Eye (tissue), 1 donor: ENCODE results near the gene PHC1.
"Not testable (repeated sequence)": the region's sequence is repeated elsewhere in the genome, so short reads cannot be mapped to it uniquely, and the experiment has no call there.

Experiments used
- DNase-seq: peaks from one replicate; pipeline ENCODE4 v3.0.0-alpha.2; 2015

The PHC1 gene

GRCh38 chr12:8911606-8912268 lies 2.6 kb upstream of the PHC1 start:
- DNase-seq = no peak

- peak; percentile 70 for DNase-seq
These were observed 1.4 kb upstream of the PHC1 start for GRCh38 chr12:8912914-8913313.

DNA sequence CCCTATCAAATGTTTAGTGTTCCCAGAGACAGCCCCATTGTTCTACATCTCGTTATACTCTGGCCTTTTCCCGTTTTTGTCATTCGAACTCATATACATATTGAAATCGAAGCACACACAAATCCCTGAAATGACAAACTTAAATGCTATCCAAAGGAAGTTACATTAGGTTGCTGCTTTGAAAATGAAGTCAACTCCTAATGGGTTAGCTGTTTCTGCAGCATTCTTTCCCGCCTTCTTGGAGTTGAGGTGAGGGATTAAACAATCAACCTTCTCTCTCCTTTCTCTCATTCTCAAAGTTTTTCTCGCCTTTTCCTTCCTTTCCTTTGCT lies 642 bp upstream of the PHC1 start:
- DNase-seq = no peak

- DNase-seq = peak; percentile 77
These were observed 612 bp downstream of the PHC1 start for GRCh38 chr12:8914716-8915526.

DNA sequence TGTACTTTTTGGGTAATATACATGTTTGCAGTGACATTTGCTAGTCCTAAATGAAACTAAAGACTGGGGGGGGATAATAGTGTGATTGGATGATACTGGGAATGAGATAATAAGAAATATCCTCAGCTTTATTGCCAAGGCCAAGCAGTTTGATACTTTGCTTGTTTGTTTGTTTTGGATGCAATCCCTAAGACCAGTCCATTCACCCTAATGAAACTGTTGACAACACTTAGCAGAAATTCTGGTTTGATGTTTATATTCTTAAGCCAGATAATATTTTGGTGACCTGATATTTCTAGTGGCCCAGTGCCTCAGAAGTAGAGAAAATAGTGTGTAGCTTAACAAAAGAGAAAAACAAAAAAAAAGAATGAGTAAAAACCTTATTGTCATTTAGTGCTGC lies 1.8 kb downstream of the PHC1 start:
- no peak for DNase-seq

DNA sequence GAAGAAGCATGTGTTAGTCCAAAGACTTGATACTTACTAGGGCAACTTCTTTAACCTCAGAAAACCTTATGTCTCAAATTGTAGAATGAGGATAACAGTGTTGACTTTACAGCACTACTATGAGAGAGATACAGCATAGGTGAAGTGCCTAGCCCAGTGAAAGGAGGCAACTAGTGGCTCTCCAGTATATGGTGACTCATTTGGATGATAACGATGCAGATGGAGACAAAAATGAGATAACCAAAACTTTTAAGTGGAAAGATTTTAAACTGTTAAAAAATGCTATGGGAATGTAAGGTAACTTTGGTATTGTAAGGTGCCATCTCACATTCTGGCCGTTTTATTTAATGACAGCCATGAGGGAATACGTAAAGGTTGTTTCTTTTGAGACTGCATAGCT lies 2.7 kb downstream of the PHC1 start:
- DNase-seq = no peak

GRCh38 chr12:8917751-8918150 lies 3.4 kb downstream of the PHC1 start:
- DNase-seq = no peak

DNA sequence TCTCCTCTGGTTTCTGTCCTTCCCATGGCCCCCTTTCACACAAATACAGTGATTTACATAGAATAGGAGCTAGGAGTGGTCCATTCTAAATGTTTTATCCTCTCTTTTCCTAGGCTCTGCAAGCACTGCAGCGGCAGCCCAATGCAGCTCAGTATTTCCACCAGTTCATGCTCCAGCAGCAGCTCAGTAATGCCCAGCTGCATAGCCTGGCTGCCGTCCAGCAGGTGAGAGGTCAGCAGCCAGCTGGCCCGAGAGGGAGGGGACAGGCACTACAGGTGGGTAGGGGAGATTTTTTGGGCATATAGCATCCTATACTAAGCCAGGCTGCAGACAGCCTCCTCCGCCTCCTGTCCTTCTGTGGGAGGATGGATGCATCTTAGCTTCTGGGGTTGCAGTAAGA lies 5.3 kb downstream of the PHC1 start:
- not testable (repeated sequence) for DNase-seq

GRCh38 chr12:8922544-8922943 lies 8.2 kb downstream of the PHC1 start:
- no peak for DNase-seq

DNA sequence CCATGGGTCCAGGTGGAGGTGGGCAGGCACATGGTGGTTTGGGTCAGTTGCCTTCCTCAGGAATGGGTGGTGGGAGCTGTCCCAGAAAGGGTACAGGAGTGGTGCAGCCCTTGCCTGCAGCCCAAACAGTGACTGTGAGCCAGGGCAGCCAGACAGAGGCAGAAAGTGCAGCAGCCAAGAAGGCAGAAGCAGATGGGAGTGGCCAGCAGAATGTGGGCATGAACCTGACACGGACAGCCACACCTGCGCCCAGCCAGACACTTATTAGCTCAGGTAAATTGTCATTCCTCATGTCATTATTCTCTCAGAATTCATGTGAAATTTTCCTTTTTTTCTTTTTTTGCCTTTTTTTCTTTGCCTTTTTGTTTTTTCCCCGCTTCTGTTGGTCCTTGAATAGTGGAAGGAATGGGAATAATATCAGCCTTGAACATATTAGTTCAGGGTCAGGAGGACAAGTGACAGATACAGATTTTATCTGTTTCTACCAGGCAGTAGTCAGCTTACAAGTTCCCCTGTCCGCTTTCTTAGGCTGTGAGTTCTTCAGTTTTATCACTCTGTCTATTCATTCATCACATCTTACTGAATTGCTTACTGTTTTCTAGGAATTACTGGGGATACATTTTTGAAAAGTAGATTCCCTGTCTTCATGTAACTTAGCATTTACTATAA lies 16.5 kb downstream of the PHC1 start:
- not testable (repeated sequence) for DNase-seq

DNA sequence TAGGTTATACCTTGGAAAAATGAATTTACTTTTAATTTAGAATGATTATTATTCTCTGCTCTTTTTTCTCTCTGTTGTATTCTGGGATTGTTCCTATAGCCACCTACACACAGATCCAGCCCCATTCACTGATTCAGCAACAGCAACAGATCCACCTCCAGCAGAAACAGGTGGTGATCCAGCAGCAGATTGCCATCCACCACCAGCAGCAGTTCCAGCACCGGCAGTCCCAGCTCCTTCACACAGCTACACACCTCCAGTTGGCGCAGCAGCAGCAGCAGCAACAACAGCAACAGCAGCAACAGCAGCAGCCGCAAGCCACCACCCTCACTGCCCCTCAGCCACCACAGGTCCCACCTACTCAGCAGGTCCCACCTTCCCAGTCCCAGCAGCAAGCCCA lies 18.2 kb downstream of the PHC1 start:
- DNase-seq = not testable (repeated sequence)

DNA sequence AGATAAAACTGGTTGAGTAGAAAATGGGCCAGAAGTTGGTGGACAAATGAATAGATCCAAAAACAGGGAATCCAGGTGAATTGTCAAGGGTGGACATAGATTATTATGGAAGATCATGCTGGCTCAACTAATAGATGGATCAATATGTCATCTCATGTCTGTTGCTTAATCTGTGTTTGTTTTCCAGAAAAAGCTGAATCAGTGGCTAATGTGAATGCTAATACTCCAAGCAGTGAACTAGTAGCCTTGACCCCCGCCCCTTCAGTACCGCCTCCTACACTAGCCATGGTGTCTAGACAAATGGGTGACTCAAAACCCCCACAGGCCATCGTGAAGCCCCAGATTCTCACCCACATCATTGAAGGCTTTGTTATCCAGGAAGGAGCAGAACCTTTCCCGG lies 19.8 kb downstream of the PHC1 start:
- DNase-seq = not testable (repeated sequence)

GRCh38 chr12:8936735-8937134 lies 22.4 kb downstream of the PHC1 start:
- no peak for DNase-seq

- DNase-seq = not testable (repeated sequence)
These were observed 23.6 kb downstream of the PHC1 start for GRCh38 chr12:8937842-8938442.

- DNase-seq = no peak
These were observed 27.6 kb downstream of the PHC1 start for GRCh38 chr12:8941691-8942478.

DNA sequence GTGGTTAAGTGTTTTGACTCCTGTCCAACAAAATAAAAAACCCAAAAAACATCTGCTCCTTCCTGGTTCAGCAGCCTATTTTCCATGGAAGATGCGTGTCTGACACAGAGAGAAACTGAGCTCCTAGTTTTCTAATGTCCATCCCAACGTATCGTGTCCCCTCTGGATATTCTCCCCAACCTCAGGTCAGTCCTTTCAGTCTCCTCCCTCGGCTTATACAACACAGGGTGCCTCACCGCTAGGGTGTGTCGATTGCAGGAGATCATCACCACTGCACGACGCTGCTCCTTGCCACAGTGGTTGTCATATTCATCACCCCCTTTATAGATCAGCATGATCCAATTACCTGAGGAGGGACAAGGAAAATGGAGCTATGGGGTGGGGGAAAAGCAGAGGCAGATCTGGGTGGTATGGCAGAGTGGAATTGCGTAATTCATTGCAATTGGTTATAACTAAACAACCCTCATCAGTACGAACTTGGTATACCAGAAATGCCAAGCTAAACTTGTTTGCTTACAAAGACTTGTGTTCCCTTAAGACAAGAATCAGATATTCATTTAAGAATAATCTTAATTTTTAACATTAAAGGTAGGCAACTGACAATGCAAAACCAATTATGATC lies 29.4 kb downstream of the PHC1 start:
- no peak for DNase-seq

DNA sequence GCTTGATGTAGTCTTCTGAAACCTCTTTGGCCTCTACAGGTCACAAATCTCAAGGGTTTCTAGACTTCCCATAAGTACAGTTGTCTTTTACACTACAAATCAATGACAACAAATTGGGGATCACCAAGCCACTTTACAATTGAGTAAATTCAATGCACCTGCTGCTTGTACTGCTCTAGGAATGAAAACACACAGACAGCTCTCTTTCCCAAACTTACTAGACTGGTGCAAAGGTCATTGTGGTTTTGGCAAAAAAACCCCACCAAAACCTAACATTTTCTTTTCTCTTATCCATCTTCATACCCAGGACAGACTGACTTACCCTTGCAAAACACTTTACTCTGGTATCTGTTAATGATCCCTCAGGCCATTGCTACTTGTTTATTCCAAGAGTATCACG lies 32.4 kb downstream of the PHC1 start:
- DNase-seq = no peak

GRCh38 chr12:8947737-8948136 lies 33.4 kb downstream of the PHC1 start:
- no peak for DNase-seq

GRCh38 chr12:8948701-8949341 lies 34.5 kb downstream of the PHC1 start:
- DNase-seq = no peak

GRCh38 chr12:8949342-8950220 lies 35.3 kb downstream of the PHC1 start, which contains the start of gene M6PR:
Gene M6PR (minus strand): TSS chr12:8949645. CDS start chr12:8946404, 3,241 bp downstream.
- peak; percentile 99 for DNase-seq

- no peak for DNase-seq
These were observed 35.9 kb downstream of the PHC1 start for GRCh38 chr12:8950221-8950527.
